GM19240 (cell line): ENCODE measurements around the gene MECR.

Experiments used
- DNase-seq: peaks from one replicate; pipeline ENCODE4 v3.0.0; 2011; ENCODE audit warnings: low spot score; ENCODE audit not compliant: insufficient read length

The MECR gene

DNA sequence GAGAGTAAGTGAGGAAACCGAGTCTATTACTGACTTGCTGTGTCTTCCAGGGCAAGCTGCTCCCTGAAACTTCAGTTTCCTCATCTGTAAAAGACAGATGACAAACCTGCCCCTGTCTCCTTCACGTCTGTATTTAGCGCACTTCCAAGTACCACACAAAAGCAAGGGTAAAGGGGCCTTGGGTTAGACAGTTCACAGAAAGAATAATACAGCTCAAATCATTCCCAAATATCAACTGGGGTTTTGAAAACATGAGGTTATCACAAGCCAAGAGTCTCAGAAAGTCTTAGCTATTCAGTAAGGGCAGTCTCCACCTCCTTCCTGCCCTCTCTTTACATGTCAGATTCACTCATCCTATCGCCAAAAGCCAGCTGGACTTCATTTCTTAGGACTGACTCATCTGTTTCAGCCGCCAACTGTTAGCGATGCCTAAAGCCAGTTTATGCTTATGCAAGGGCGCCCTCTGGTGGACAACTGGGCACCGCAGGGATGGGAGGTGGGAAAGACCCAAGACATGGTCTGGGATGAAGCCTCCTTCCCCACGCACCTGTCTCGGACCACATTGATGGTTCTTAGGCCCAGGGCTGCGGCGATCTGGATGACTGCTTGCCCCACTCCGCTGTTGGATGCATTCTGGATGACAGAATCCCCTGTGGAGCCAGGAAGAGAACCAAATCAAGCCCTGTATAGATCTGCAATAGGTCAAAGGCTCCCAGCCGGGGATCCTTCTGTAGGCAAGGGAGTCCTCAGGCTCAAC lies 28.0 kb downstream of the MECR start:
- peak; percentile 91 for DNase-seq

DNA sequence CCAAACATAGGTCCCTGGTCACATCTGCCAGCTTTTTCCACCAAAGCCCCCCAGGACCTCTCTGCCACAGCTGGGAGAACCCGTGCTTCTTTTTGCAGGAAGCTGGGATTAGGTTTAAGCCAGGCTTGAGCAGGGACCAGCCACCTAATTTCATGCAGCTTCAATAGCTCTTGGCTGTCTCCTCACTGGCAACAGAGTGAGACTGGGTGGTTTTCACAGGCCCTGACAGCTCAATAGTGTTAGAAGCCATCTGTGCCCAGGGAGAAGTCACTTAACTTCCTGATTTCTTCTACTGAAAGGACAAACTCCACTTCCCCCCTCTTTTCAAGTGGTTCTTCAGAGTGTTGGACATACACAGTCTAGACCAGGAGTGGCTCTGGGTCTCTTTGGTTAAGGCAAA lies 28.7 kb downstream of the MECR start:
- no peak for DNase-seq

DNA sequence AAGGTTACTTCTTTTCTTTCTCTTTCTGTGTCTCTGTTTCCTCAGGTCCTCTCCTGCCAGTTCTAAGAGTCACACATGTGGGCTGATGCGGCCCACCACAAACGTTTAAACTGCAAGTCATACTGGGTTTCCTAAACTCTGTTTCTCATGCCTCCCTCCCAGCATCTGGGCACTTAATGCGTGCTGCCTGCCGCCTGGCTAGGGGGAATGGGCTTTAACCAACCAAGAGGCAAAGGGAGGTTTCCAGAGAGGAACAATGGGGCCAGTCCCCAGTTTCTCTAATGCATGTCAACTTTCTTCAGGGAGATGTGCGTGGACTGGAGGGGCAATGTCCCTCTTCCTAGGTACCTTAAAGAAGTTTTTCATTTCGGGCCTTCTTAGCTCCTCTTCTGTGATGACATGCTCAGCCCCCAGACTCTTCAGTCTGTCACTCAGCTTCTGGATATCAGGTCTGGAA lies 29.1 kb downstream of the MECR start:
- DNase-seq: no peak

DNA sequence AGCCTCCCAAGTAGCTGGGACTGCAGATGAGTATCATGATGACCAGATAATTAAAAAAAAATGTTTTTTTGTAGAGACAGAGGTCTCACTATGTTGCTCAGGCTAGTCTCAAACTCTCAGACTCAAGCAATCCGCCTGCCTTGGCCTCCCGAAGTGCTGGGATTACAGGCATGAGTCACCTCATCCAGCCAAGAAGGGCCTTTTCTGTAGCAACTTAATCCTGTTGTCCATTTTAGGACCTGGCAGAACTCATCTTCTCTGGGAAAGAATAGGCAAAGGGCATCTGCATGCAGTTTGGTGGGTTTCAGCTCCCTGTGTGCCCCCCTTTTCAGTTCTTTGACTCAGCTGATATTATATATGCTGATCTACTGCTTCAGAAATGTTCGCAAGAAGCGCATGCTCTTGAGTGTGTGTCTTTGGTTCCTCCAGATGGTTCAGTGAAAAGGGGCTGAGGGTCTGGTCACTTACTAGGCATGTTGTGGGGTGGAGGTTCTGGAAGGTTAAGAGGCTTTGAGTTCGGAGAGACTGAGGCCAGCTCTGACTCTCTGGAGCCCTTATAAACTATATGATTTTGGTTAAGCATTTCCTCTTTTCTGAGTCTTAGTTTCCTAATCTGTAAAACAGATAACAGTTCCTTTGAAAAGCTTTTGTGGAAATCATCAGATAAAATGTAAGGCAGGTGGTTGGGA lies 29.7 kb downstream of the MECR start:
- no peak for DNase-seq

DNA sequence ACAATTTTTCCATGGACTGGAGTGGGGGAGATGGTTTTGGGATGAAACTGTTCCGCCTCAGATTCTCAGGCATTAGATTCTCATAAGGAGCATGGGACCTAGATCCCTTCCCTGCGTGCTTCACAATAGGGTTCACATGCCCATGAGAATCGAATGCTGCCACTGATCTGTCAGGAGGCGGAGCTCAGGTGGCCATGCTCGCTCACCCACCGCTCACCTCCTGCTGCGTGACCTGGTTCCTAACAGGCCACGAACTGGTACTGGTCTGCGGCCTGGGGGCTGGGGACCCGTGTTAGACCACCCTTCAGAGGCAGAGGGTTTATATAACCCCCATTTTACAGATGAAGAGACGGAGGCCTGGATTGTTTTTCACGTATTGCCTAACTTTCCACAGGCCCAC lies 32.7 kb downstream of the MECR start:
- DNase-seq: no peak

DNA sequence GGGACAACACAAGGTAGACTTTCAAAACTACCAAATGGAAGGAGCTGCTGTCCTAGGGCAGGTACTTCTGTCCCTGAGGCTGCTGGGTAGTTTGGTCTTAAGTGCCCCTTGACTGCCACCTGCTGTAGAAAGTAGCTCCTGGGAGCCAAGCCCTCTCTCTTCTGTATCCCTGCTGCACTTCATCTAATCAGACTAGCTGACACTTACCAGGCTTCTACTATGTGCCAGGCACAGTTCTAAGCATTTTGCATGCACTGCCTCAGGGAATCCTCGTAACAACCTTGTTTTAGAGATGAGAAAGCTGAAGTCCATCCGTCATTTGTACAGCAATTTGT lies 33.2 kb downstream of the MECR start:
- peak; percentile 24 for DNase-seq

DNA sequence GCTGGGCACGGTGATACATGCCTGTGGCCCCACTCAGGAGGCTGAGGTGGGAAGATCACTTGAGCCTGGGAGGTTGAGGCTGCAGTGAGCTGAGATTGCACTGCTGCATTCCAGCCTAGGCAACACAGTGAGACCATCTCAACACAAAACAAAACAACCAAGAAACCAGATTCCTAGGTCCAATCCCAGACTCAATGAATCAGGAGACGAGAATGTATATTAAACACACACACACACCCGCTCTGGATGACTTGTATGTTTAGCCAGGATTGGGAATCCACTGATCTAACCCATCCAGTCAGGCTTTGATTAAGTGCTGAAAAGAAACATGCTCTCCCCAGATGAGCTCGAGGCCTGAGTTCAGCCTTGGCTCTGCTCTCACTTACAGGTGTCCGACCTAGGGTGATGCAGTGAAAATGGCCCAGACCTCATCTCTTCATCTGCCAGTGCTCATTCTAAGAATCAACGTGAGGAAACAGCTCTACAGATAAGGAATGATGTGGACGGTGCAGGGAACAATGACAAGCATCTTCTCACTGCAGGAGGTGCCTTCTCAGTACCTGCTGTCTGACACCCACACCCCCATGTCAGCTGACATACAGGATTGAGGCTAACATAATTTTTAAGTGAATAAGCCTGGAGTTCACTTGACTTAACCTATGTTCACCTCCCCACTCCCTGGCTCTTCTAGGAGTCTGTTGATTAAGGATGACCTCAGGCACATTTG lies 33.7 kb downstream of the MECR start:
- DNase-seq: no peak

DNA sequence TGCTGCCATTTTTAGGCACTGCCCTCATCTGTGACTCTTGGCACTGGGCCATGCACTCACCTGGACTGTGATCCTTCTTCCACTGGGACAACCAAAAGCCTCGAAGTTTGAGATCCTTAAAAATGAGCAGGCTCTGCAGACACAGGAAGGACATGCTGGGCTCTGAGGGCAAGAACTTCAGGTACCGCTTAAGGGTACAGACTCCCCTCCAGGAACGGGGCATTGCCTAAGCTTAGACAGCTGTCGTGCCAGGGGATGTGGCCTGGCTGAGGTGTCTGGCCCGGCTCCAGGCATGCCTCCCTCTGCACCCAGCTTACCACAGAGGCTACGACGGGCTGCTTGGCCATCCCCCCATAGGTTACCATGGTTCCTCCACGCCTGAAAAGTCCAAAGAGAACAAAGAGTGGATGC lies 34.8 kb downstream of the MECR start:
- DNase-seq: no peak

DNA sequence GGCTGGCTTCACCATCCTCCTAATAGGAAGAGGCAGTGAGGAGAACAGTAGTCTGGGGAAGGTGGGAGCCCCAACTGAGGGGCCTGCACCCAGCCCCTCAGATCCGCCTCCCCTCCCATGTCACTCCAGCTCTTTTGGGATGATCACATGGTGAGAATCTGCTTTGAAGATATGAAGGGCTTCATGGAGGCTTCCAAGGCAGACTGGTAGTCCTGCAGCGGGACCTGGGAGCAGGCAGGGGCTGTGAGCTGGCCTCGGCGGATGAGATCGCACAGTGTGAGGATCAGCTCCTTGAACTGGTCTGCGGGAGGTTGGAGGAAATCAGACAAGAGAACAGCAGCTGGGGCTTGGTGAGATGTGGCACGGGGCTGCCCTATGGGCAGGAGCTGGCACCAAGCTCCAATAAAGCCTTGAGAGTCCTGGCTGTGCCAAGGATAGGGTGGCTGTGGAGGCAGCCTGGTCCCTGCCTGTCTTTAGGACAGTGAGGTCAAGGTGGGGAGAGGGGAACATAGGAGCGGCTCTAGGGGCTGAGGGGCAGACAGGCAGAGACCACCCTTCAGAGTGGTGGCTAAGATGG lies 36.8 kb downstream of the MECR start:
- no peak for DNase-seq

DNA sequence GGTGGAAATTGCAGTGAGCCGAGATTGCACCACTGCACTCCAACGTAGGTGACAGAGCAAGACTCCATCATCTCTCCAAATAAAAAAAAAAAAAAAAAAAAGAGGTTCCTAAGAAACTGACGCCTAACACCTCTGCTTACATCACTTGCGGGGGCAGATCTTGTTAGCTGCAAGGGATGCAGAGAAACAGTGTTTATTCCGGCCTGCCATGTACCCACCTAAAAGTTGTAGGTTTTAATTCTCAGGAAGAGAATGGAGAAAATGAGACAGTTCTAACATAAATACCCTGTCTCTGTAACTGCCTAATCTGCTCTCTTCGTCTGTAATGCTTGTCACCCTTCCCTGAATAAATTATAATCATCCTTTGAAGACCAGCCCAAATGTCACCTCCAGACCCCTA lies 40.0 kb downstream of the MECR start:
- DNase-seq: no peak

DNA sequence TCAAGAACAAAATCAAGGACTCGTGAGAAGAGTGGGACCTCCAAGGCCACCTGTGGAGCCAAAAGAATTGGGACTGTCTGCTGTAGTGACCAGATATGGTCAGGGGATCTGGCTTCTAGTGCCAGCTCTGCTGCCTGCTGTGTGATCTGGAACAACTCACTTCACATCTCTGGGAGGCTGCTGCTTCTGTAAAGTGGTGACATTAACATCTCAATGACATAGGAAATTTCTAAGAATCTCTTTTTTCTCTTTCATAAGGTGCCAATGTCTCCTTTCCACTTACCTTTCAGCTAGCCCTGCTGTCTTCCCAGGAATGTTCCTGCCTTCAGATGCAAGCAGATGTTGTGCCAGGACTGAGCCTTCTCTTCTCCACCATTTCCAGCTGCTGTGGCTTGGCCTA lies 44.0 kb downstream of the MECR start:
- DNase-seq: no peak

DNA sequence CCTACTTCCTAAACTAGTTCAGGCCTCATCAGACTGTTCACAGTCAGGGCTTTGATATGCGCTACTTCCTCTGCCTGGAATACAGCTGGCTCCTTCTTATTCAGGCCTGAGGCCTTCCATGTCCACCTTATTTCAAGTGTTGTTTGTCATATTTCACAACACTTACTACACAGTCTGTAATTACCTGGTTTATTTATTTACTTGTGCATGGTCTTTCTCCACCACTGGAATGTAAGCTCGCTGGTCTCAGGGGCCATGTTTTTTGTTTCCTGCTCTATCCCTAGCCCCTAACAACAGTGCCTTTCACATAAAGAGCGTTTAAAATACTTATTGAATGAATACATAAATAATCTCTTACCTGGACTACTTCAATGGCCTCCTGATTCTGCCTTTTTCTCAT lies 44.5 kb downstream of the MECR start:
- no peak for DNase-seq

DNA sequence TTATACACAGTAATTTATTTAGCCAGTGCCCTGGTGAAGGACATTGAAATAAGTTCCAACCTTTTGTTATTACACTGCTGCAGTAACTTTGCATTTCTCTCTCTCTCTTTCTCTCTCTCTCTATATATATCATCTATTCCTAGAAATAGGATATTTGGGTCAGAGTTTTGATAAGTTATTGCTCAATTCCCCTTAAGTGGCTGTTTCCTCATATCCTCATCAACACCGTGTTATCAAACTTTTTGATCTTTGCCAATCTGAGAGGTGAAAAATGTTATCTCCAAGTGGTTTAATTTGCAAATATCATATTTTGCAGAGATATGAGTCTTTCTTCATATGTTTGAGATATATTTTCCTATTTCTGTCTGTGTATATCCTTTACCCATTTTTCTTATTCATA lies 47.4 kb downstream of the MECR start:
- DNase-seq: no peak

DNA sequence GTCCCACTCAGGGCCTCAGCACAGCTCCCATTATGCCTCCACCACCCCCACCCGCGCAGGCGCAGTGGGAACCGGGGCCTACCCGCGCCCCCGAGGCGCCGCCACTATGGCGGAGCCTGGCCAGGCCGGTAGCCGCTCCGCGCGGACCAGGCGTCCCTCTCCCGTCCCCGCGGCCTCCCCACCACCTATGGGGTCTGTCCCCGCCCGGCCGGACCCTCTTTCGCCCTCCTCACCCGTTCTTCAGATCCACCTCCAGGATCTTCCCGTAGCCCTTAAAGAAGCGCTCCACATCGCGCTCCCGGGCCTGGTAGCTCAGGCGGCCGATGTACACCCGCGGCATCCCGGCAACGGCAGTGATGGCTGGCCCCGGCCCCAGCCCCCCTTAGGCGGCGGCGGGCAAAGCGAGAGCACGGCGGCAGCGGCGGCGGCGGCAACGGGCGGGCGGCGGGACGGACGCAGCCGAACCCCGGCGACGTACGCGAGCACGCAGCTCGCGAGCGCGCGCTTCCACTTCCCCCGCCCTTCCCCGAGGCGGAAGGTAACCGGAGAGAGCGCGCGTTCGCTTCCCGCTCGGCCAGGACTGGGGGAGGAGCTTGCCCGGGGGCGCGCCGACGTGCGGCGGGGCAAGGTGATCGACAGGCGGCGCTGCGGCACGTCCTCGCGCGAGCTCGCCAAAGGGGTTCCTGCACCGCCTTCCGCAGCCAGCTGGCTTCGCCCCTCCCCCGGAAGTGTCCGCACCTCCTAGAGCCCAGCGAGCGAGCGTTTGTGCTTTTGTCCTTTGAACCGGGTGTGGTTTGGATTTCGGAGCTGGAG lies 49.1 kb downstream of the MECR start, which contains the start of gene SRSF4:
Gene SRSF4, minus strand, starts transcription at position 488 of the 813 bp plus-strand sequence. Its CDS starts 148 bp downstream, at position 340.
- DNase-seq: peak; percentile 96

DNA sequence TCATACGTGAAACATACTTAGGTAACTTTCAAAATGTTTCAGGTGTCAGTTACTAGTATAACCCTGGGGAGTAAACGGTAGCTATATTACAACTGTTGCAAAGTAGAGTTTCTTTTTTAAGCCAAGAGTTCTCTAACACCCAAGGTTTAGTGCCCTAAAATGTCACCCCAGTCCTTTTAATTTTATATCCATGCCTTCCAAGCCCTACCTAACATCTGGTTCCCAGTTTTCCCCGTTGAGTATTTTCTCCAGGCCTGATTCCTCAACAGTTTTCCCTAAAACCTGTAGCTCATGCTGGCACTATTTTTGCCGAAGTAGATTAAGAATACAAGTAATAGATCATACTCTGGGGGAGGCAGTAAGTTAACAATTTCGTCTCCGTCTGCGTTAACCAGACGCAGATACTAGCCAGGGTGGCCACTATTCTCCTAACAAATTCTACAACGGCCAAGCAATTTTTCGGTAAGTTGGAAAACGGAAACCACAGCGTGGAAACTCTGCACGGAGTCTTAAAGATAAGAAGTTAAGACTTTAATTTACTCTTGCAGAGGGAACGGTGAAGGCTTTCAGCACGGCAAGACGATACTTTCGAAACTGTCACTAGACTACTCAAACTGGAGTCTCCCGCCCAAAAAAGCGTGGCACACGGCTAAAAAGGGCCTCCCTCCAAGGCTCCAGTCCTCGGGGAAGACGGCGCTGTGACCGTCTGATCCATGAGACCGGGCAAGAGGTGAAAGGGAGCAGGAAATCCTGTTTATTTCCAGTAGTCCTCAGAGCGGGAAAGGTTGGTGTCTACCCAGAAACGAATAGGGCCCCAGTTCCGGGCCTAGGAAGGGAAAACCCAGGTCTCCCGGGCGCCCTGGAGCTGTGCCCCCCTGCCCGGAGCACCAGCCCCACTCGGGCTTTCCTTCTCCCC lies 50.0 kb downstream of the MECR start:
- no peak for DNase-seq

DNA sequence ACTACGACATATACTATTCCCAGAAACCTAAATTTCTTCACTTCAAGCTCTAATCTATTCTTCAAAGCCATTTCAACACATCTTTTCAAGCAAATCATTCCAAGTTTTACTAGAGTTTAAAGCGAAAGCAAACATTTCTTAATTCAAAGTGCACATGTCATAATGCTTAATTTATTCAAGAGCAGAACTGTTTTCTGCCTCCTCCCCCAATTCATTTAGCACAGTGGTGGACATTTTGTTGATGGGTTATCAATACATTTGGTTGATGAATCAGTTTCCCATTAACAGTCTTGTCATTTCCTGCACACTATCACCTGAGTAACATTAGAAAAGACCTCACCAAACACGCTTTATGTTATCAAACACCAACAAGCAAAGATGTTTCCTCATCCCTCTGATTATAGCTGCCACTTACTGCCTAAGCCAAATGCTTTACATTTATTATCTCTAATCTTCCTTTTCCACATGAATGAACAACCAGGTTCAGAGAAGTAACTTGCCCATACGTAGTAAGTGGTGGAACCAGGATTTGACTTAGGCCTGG lies 51.0 kb downstream of the MECR start:
- DNase-seq: no peak

DNA sequence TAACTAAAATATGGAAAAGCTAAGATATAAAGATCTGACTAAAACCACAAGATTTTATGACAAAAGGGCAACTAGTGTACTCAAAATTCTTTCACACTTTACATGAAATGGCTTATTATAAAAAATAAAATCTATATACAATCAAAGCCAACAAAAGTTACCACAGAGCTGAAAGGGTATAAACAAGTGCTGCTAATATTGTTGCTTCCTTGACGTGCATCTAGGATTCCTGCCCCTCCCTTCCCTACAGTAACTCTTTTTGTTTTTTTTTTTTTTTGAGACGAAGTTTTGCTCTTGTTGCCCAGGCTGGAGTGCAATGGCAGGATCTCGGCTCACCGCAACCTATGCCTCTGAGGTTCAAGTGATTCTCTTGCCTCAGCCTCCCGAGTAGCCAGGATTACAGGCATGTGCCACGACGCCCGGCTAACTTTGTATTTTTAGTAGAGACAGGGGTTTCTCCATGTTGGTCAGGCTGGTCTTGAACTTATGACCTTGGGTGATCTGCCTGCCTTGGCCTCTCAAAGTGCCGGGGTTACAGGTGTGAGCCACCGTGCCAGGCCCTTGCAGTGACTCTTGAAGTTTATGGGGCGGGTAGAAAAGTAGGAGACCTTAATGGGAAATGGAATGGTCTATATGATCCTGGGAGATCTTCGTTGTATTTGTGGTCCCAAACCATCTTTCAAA lies 53.6 kb downstream of the MECR start:
- no peak for DNase-seq

DNA sequence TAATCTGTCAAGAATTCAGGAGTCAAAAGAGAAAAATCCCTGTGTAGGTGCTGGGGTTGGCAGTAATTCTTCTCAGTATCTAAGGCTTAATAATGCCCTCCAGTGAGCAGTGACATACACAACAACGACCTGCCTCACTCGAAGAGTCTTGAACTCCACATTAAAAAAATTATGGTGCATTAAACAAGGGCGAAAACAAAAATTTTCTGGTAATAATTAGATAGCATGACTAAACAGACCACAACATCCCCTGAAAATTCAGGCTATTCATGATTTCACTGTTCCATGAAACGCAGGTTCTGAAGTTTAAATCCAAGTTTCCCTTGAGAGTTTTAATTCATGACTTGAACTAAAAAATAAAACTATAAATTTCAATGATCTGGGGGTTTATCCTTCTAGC lies 54.2 kb downstream of the MECR start:
- DNase-seq: no peak

DNA sequence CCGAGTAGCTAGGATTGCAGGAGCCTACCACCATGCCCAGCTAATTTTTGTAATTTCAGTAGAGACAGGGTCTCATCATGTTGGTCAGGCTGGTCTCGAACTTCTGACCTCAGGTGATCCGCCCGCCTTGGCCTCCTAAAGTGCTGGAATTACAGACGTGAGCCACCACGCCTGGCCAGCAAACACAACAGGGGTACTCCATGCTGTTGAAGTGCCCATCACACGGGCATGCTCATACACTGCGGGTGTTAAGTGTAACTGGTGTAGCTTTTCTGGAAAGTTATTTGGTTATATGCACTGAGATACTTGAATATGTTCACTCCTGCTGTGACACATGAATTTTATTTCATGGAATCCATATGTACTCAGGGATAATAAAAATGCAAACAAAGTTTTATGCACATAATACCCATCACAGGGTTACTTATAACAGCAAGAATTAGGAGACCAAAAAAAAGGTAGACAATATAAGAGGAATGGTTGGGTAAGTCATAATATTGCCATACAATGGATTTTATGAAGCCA lies 58.3 kb downstream of the MECR start:
- DNase-seq: no peak
